Measurements from ENCODE around the gene PRUNE2. TPM values are rescaled to one million over a fixed set of nuclear protein-coding genes. Genes with fewer than 3 reads are reported as not detected.

The PRUNE2 gene
- total RNA-seq, 4 donors from 2014 or later = 3.6 to 16.2 (median 6.4) TPM

GRCh38 chr9:76772686-76773445, 133.0 kb downstream of the PRUNE2 start:
- 60% methylated on average over 5 of the region's 5 CpGs for whole genome bisulfite sequencing
- H3K36me3 ChIP-seq = no peaks in the 10 kb centered on the region
- H3K4me1 ChIP-seq = no peaks in the 10 kb centered on the region
- DNase-seq (ENCODE audit: low spot score in 2 of 2) = no peak
- no peaks in the 10 kb centered on the region for H3K9me3 ChIP-seq
- TF ChIP-seq EP300 (IDR thresholded peaks at IDR 0.05) (no peak), CTCF (IDR thresholded peaks at IDR 0.05) (no peak), POLR2AphosphoS5 (IDR thresholded peaks at IDR 0.05) (no peak), POLR2A (IDR thresholded peaks at IDR 0.05) (no peak)
- H3K27ac ChIP-seq = no peak overlapping the region
- H3K27me3 ChIP-seq = no peaks in the 10 kb centered on the region
- H3K4me3 ChIP-seq = no peak overlapping the region

GRCh38 chr9:76766126-76766525, 139.8 kb downstream of the PRUNE2 start:
- no peak for TF ChIP-seq POLR2AphosphoS5 (IDR thresholded peaks at IDR 0.05)
- H3K9me3 ChIP-seq = no peaks in the 10 kb centered on the region
- 90% methylated on average over 3 of the region's 3 CpGs for WGBS
- no peaks in the 10 kb centered on the region for H3K27me3 ChIP-seq
- H3K4me3 ChIP-seq = no peak overlapping the region
- no peaks in the 10 kb centered on the region for H3K4me1 ChIP-seq
- no peaks in the 10 kb centered on the region for H3K36me3 ChIP-seq
- no peak overlapping the region for H3K27ac ChIP-seq
- no peak for DNase-seq (ENCODE audit: low spot score in 2 of 2)

- Histone ChIP-seq H3K4me3 (no peak within 1 kb of the TSS), H3K9me3 (no peaks in the 10 kb centered on the region), H3K27ac (no peak within 1 kb of the TSS), H3K4me1 (no peaks in the 10 kb centered on the region), H3K27me3 (no peaks in the 10 kb centered on the region), H3K36me3 (no peaks in the 10 kb centered on the region)
- TF ChIP-seq EP300 (IDR thresholded peaks at IDR 0.05) = no peak
- TF ChIP-seq POLR2A (IDR thresholded peaks at IDR 0.05) = no peak
- no peak for TF ChIP-seq CTCF (IDR thresholded peaks at IDR 0.05)
- TF ChIP-seq POLR2AphosphoS5 (IDR thresholded peaks at IDR 0.05) = no peak
- WGBS = 92% methylated on average over 4 of the region's 4 CpGs
- DNase-seq (ENCODE audit: low spot score in 2 of 2) = no peak
Measured at GRCh38 chr9:76764138-76764537, 141.8 kb downstream of the PRUNE2 start, which contains the start of gene PCA3. Gene PCA3, plus strand, starts transcription at chr9:76764438.

GRCh38 chr9:76761448-76761847, 144.5 kb downstream of the PRUNE2 start:
- no peaks in the 10 kb centered on the region for H3K36me3 ChIP-seq
- DNase-seq (ENCODE audit: low spot score in 2 of 2) = no peak
- no peak overlapping the region for H3K4me3 ChIP-seq
- no peaks in the 10 kb centered on the region for H3K27me3 ChIP-seq
- no peak overlapping the region for H3K27ac ChIP-seq
- H3K9me3 ChIP-seq = no peaks in the 10 kb centered on the region
- no peaks in the 10 kb centered on the region for H3K4me1 ChIP-seq
- TF ChIP-seq POLR2A (IDR thresholded peaks at IDR 0.05) (no peak), CTCF (IDR thresholded peaks at IDR 0.05) (no peak), EP300 (IDR thresholded peaks at IDR 0.05) (no peak), POLR2AphosphoS5 (IDR thresholded peaks at IDR 0.05) (no peak)
- 20% methylated on average over 1 of the region's 1 CpG for WGBS

GRCh38 chr9:76759732-76760131, 146.2 kb downstream of the PRUNE2 start:
- Histone ChIP-seq H3K27ac (no peak overlapping the region), H3K36me3 (no peaks in the 10 kb centered on the region), H3K4me1 (peaks cover 2% of the 10 kb centered on the region), H3K4me3 (no peak overlapping the region), H3K27me3 (no peaks in the 10 kb centered on the region), H3K9me3 (no peaks in the 10 kb centered on the region)
- TF ChIP-seq EP300 (IDR thresholded peaks at IDR 0.05) = no peak
- no peak for TF ChIP-seq CTCF (IDR thresholded peaks at IDR 0.05)
- no peak for TF ChIP-seq POLR2AphosphoS5 (IDR thresholded peaks at IDR 0.05)
- no peak for TF ChIP-seq POLR2A (IDR thresholded peaks at IDR 0.05)
- no peak for DNase-seq (ENCODE audit: low spot score in 2 of 2)
- 27% methylated on average over 6 of the region's 6 CpGs for WGBS
